SK-N-SH treated with all-trans-retinoic acid at 6 μM for 48 hours (cell line): Measurements from ENCODE around the gene CBFA2T2.
"Not testable (repeated sequence)": the region's sequence is repeated elsewhere in the genome, so short reads cannot be mapped to it uniquely, and the experiment has no call there.

ENCODE experiments used
- ATAC-seq: fragments of 200-7000 bp; cut with Tn5 transposase; 3 replicates; pipeline ENCODE4 v1.9.1; 2020; ENCODE audit warnings: mild to moderate bottlenecking, moderate library complexity
- ARNTL ChIP-seq: fragments of 450-650 bp; formaldehyde crosslinking; IDR thresholded peaks from 2 replicates; pipeline ENCODE4 v1.5.0; 2020; ENCODE audit warnings: low read depth, mild to moderate bottlenecking, moderate library complexity, borderline replicate concordance
- BACH2 ChIP-seq: fragments of 250-450 bp; sonication (Bioruptor Pico); IDR thresholded peaks from 2 replicates; pipeline ENCODE4 v1.9.0; 2021; ENCODE audit warnings: mild to moderate bottlenecking, borderline replicate concordance
- CSDC2 ChIP-seq: fragments of 250-450 bp; sonication (Bioruptor Pico); IDR thresholded peaks from 2 replicates; pipeline ENCODE4 v1.5.0; 2020; ENCODE audit warnings: mild to moderate bottlenecking, moderate library complexity
- ESRRG ChIP-seq: fragments of 250-450 bp; sonication (Bioruptor Pico); IDR thresholded peaks from 2 replicates; pipeline ENCODE4 v1.6.1; 2021; ENCODE audit warnings: mild to moderate bottlenecking
- GLIS3 ChIP-seq: fragments of 250-450 bp; sonication (Bioruptor Pico); IDR thresholded peaks from 2 replicates; pipeline ENCODE4 v1.5.0; 2020; ENCODE audit warnings: mild to moderate bottlenecking, moderate library complexity
- ISL1 ChIP-seq: fragments of 250-450 bp; sonication (Bioruptor Pico); IDR thresholded peaks from 2 replicates; pipeline ENCODE4 v2.1.2; 2022; ENCODE audit warnings: mild to moderate bottlenecking, moderate library complexity
- OSR1 ChIP-seq: fragments of 250-450 bp; sonication (Bioruptor Pico); IDR thresholded peaks from 2 replicates; pipeline ENCODE4 v1.8.0; 2022; ENCODE audit warnings: moderate library complexity, mild to moderate bottlenecking, inconsistent platforms
- PPARA ChIP-seq: fragments of 250-450 bp; sonication (Bioruptor Pico); IDR thresholded peaks from 2 replicates; pipeline ENCODE4 v1.5.0; 2020; ENCODE audit warnings: mild to moderate bottlenecking, borderline replicate concordance
- RARB ChIP-seq: fragments of 250-450 bp; sonication (Bioruptor Pico); IDR thresholded peaks from 2 replicates; pipeline ENCODE4 v1.8.0; 2021; ENCODE audit warnings: mild to moderate bottlenecking, moderate library complexity
- TCF4 ChIP-seq: fragments of 250-450 bp; sonication (Bioruptor Pico); IDR thresholded peaks from 2 replicates; pipeline ENCODE4 v1.8.0; 2021; ENCODE audit warnings: mild to moderate bottlenecking, moderate library complexity, borderline replicate concordance
- TOX ChIP-seq: fragments of 250-450 bp; sonication (Bioruptor Pico); IDR thresholded peaks from 2 replicates; pipeline ENCODE4 v1.8.0; 2021; ENCODE audit warnings: mild to moderate bottlenecking, moderate library complexity, borderline replicate concordance
- ZC3H10 ChIP-seq: fragments of 250-450 bp; sonication (Bioruptor Pico); IDR thresholded peaks from 2 replicates; pipeline ENCODE4 v1.5.1; 2021; ENCODE audit warnings: mild to moderate bottlenecking, moderate library complexity
- ZFP3 ChIP-seq: fragments of 250-450 bp; sonication (Bioruptor Pico); IDR thresholded peaks from 2 replicates; pipeline ENCODE4 v1.5.0; 2020; ENCODE audit warnings: mild to moderate bottlenecking, moderate library complexity
- ZFP30 ChIP-seq: fragments of 450-650 bp; formaldehyde crosslinking; IDR thresholded peaks from 2 replicates; pipeline ENCODE4 v1.5.0; 2022; ENCODE audit warnings: mild to moderate bottlenecking, moderate library complexity
- ZNF565 ChIP-seq: fragments of 450-650 bp; formaldehyde crosslinking; conservative IDR thresholded peaks from 2 replicates; pipeline ENCODE4 v1.5.0; 2020; ENCODE audit warnings: low read depth, mild to moderate bottlenecking, moderate library complexity
- ZNF70 ChIP-seq: fragments of 450-650 bp; formaldehyde crosslinking; IDR thresholded peaks from 2 replicates; pipeline ENCODE4 v1.5.0; 2020; ENCODE audit warnings: mild to moderate bottlenecking, moderate library complexity
- ZNF8 ChIP-seq: fragments of 450-650 bp; formaldehyde crosslinking; IDR thresholded peaks from 2 replicates; pipeline ENCODE4 v1.5.0; 2020; ENCODE audit warnings: mild to moderate bottlenecking, moderate library complexity
- TF ChIP-seq, protein P1 (sequence below): fragments of 250-450 bp; sonication (Bioruptor Pico); IDR thresholded peaks from 2 replicates; pipeline ENCODE4 v1.5.1; 2020; ENCODE audit warnings: low read depth, mild to moderate bottlenecking, moderate library complexity
- TF ChIP-seq, protein P2 (sequence below): fragments of 250-450 bp; sonication (Bioruptor Pico); IDR thresholded peaks from 2 replicates; pipeline ENCODE4 v1.8.0; 2021; ENCODE audit warnings: low read depth, mild to moderate bottlenecking, moderate library complexity, borderline replicate concordance
- TF ChIP-seq, protein P3 (sequence below): fragments of 250-450 bp; sonication (Bioruptor Pico); IDR thresholded peaks from 2 replicates; pipeline ENCODE4 v1.5.1; 2021; ENCODE audit warnings: mild to moderate bottlenecking, moderate library complexity
- TF ChIP-seq, protein P4 (sequence below): fragments of 250-450 bp; sonication (Bioruptor Pico); IDR thresholded peaks from 2 replicates; pipeline ENCODE4 v1.8.0; 2020; ENCODE audit warnings: mild to moderate bottlenecking, moderate library complexity, borderline replicate concordance

Gene CBFA2T2

DNA sequence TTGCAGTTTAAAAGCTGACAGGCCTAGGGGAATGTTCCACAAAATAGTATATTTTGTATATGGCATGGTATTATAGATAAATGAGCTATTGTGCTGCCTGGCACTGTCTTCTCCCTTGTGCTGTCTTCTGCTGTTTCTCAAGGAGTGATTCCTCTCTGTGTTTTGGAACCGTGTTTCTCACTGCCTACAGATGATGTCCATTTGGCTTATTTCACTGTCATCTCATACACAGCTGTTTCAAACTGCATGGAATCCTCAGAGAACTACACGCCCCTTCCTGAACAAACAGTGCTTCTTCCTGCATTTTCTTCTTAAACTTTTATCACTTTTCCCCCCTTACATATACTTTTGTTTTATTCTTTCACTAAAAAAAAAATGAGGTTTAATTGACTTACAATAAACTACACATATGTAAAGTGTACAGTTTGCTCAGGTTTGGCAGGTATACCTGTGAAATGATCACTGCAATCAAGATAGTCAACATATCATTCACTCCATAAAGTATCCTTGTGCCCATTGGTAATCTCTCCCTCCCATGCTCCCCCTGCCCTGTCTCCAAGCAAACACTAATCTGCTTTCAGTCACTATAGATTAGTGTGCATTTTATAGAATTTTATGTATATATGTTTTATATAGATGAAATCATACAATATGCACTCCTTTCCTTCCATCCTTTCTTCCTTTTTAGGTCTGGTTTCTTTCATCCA lies 43.0 kb downstream of the CBFA2T2 start:
- ATAC-seq: peak; percentile 61
- no peak for TF ChIP-seq ISL1
- TF ChIP-seq ZNF8 (CRISPR knock-in tag): no peak
- no peak for TF ChIP-seq TOX

DNA sequence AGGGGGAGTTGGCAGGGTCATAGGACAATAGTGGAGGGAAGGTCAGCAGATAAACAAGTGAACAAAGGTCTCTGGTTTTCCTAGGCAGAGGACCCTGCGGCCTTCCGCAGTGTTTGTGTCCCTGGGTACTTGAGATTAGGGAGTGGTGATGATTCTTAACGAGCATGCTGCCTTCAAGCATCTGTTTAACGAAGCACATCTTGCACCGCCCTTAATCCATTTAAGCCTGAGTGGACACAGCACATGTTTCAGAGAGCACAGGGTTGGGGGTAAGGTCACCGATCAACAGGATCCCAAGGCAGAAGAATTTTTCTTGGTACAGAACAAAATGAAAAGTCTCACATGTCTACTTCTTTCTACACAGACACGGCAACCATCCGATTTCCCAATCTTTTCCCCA lies 45.8 kb downstream of the CBFA2T2 start:
- not testable (repeated sequence) for ATAC-seq

DNA sequence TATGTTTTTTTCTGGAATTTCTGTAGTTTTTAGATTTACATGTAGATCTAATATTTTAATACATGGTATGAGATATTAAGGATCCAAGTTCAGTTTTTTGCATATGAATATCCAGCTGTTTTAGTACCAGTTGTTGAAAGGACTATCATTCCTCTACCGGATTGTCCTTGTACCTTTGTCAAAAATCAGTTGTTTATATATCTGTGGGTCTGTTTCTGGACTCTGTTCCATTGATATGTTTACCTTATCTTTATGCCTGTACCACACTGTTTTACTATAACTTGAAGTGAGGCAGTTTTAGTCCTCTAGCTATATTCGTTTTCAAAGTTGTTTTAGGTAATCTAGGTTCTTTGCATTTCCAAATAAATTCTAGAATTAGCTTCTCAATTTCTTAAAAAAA lies 47.7 kb downstream of the CBFA2T2 start:
- no peak for ATAC-seq
- TF ChIP-seq ZNF70: no peak

DNA sequence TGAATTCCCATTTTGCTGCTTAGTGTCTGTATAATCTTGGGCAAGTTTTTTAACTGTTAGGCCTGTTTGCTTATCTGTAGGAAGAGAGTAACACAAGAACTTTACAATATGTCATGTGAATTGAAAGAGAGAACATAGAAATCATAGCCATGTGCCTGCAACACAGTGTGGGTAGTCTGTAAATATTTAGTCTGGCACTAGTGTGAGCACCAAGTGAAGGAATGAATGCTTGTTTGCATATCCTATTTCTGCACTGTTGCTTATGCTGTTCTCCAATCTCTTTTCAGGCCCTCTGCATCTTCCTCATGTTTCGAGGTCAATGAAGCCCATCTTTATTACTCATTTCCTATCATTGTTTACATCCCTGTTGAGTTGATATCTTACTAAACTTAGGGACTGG lies 49.2 kb downstream of the CBFA2T2 start:
- peak; percentile 44; the same call in 2 of the 3 replicates for ATAC-seq
- TF ChIP-seq ARNTL: no peak
- TF ChIP-seq PPARA (CRISPR knock-in tag): no peak
- TF ChIP-seq CSDC2 (CRISPR knock-in tag): no peak
- TF ChIP-seq GLIS3 (CRISPR knock-in tag): no peak
- no peak for TF ChIP-seq OSR1 (CRISPR knock-in tag)
- TF ChIP-seq TOX: no peak
- TF ChIP-seq, protein P1, sequence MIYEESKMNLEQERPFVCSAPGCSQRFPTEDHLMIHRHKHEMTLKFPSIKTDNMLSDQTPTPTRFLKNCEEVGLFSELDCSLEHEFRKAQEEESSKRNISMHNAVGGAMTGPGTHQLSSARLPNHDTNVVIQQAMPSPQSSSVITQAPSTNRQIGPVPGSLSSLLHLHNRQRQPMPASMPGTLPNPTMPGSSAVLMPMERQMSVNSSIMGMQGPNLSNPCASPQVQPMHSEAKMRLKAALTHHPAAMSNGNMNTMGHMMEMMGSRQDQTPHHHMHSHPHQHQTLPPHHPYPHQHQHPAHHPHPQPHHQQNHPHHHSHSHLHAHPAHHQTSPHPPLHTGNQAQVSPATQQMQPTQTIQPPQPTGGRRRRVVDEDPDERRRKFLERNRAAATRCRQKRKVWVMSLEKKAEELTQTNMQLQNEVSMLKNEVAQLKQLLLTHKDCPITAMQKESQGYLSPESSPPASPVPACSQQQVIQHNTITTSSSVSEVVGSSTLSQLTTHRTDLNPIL (CRISPR knock-in tag): no peak
- TF ChIP-seq ISL1: no peak

DNA sequence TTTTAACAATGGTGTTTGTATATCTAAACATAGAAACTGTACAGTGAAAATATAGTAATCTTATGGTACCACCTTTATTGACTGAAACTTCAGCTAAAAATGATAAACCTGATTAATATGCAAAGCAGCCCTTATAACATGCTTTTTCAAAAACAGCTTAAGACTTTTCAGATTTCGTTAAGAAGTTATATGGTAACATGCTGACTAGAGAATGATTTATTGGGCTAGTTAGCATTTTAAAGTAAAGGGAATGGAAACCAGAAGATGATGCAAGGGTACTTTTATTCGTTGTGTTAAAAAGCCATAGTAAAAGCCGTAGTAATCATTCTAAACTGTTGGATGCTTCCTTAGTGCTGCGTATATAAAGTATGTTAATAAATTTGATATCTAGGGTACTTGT lies 50.5 kb downstream of the CBFA2T2 start:
- TF ChIP-seq BACH2: no peak
- no peak for TF ChIP-seq TCF4 (CRISPR knock-in tag)
- TF ChIP-seq, protein P2, sequence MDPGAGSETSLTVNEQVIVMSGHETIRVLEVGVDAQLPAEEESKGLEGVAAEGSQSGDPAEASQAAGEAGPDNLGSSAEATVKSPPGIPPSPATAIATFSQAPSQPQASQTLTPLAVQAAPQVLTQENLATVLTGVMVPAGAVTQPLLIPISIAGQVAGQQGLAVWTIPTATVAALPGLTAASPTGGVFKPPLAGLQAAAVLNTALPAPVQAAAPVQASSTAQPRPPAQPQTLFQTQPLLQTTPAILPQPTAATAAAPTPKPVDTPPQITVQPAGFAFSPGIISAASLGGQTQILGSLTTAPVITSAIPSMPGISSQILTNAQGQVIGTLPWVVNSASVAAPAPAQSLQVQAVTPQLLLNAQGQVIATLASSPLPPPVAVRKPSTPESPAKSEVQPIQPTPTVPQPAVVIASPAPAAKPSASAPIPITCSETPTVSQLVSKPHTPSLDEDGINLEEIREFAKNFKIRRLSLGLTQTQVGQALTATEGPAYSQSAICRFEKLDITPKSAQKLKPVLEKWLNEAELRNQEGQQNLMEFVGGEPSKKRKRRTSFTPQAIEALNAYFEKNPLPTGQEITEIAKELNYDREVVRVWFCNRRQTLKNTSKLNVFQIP (CRISPR knock-in tag): no peak
- no peak for TF ChIP-seq RARB (CRISPR knock-in tag)
- TF ChIP-seq ESRRG (CRISPR knock-in tag): no peak
- TF ChIP-seq, protein P3, sequence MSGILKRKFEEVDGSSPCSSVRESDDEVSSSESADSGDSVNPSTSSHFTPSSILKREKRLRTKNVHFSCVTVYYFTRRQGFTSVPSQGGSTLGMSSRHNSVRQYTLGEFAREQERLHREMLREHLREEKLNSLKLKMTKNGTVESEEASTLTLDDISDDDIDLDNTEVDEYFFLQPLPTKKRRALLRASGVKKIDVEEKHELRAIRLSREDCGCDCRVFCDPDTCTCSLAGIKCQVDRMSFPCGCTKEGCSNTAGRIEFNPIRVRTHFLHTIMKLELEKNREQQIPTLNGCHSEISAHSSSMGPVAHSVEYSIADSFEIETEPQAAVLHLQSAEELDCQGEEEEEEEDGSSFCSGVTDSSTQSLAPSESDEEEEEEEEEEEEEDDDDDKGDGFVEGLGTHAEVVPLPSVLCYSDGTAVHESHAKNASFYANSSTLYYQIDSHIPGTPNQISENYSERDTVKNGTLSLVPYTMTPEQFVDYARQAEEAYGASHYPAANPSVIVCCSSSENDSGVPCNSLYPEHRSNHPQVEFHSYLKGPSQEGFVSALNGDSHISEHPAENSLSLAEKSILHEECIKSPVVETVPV (CRISPR knock-in tag): no peak
- TF ChIP-seq ZNF70: no peak
- TF ChIP-seq, protein P4, sequence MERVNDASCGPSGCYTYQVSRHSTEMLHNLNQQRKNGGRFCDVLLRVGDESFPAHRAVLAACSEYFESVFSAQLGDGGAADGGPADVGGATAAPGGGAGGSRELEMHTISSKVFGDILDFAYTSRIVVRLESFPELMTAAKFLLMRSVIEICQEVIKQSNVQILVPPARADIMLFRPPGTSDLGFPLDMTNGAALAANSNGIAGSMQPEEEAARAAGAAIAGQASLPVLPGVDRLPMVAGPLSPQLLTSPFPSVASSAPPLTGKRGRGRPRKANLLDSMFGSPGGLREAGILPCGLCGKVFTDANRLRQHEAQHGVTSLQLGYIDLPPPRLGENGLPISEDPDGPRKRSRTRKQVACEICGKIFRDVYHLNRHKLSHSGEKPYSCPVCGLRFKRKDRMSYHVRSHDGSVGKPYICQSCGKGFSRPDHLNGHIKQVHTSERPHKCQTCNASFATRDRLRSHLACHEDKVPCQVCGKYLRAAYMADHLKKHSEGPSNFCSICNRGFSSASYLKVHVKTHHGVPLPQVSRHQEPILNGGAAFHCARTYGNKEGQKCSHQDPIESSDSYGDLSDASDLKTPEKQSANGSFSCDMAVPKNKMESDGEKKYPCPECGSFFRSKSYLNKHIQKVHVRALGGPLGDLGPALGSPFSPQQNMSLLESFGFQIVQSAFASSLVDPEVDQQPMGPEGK (CRISPR knock-in tag): no peak
- ATAC-seq: no peak

DNA sequence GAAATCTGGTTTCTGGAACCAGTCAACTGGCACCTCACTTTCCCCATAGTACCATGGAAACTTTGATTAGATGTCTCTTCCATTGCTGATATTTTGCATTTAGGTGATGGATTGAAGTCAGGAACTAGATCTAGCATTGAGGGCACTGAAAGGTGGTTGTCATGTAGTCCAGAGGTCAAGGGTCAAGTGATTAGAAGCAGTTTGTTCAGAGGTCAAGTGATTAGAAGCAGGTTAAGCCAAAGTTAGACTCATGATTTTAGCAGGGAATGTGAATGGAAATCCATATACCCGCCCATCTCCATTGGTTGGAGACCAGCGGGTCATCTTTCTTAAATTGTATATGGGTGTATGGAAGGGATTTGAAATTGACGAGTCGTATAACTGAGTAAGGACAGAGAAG lies 51.2 kb downstream of the CBFA2T2 start:
- no peak for ATAC-seq
- no peak for TF ChIP-seq CSDC2 (CRISPR knock-in tag)
- no peak for TF ChIP-seq ZNF70
- TF ChIP-seq ZFP30: no peak
- TF ChIP-seq TOX: no peak
- TF ChIP-seq, protein P3 (CRISPR knock-in tag): no peak
- TF ChIP-seq, protein P2 (CRISPR knock-in tag): no peak
- TF ChIP-seq GLIS3 (CRISPR knock-in tag): no peak
- no peak for TF ChIP-seq ZC3H10 (CRISPR knock-in tag)
- TF ChIP-seq ISL1: no peak
- no peak for TF ChIP-seq OSR1 (CRISPR knock-in tag)
- TF ChIP-seq ARNTL: no peak
- no peak for TF ChIP-seq PPARA (CRISPR knock-in tag)
- no peak for TF ChIP-seq ZNF565
- TF ChIP-seq ZFP3 (CRISPR knock-in tag): no peak
- no peak for TF ChIP-seq RARB (CRISPR knock-in tag)
